MM.1S (cell line): Measurements from ENCODE around the gene CAPN5.

Experiments used
- EZH2 ChIP-seq: fragments of 300-600 bp; sonication (generic); optimal IDR thresholded peaks from 2 replicates; pipeline ENCODE3; 2017; ENCODE audit warnings: low read depth, mild to moderate bottlenecking, antibody characterized with exemption, low read length, mixed read lengths
- EZH2phosphoT487 ChIP-seq: fragments of 300-600 bp; sonication (generic); IDR thresholded peaks from 2 replicates; pipeline ENCODE4 v1.6.1; 2018; ENCODE audit warnings: antibody characterized with exemption, low read length
- TF ChIP-seq, protein P1 (sequence below): fragments of 300-600 bp; sonication (generic); IDR thresholded peaks from 2 replicates; pipeline ENCODE4 v1.5.1; 2016; ENCODE audit warnings: antibody characterized with exemption, low read length, mixed read lengths

- TF ChIP-seq, protein P1, sequence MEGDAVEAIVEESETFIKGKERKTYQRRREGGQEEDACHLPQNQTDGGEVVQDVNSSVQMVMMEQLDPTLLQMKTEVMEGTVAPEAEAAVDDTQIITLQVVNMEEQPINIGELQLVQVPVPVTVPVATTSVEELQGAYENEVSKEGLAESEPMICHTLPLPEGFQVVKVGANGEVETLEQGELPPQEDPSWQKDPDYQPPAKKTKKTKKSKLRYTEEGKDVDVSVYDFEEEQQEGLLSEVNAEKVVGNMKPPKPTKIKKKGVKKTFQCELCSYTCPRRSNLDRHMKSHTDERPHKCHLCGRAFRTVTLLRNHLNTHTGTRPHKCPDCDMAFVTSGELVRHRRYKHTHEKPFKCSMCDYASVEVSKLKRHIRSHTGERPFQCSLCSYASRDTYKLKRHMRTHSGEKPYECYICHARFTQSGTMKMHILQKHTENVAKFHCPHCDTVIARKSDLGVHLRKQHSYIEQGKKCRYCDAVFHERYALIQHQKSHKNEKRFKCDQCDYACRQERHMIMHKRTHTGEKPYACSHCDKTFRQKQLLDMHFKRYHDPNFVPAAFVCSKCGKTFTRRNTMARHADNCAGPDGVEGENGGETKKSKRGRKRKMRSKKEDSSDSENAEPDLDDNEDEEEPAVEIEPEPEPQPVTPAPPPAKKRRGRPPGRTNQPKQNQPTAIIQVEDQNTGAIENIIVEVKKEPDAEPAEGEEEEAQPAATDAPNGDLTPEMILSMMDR = no peak
- TF ChIP-seq EZH2 (no peak), EZH2phosphoT487 (no peak)
These were observed 64.8 kb downstream of the CAPN5 start for GRCh38 chr11:77131560-77131959.
